ENCODE data around the gene HTD2. TPM values are rescaled to one million over a fixed set of nuclear protein-coding genes. Genes with fewer than 3 reads are reported as not detected.
A peak's percentile ranks its signal among the peaks of the same experiment; 100 is the strongest.

The HTD2 gene
- total RNA-seq, 1 experiment from 2014 or later: 13.5 TPM

DNA sequence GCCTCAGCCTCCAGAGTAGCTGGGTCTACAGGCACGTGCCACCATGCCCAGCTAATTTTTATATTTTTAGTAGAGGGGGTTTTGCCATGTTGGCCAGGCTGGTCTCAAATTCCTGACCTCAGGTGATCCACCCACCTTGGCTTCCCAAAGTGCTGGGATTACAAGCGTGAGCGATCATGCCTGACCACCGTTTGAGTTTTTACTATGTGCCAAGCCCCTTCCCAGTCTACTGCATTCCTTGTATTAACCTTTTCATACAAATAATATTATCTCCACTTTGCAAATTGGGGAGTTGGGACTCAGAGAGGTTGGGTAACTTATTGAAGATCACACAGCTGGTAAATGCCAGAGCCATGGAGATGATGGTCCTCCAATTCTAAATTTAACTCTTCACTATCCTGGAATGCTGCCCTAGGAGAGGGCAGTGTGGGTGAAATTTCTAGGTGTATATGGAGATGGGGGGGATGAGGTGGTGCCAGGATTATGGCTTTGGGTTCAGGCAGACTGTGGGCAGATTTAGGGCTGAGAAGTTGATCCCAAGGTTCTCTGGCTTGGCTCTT lies 25.4 kb downstream of the HTD2 start (continued):
- TF ChIP-seq, protein P1, sequence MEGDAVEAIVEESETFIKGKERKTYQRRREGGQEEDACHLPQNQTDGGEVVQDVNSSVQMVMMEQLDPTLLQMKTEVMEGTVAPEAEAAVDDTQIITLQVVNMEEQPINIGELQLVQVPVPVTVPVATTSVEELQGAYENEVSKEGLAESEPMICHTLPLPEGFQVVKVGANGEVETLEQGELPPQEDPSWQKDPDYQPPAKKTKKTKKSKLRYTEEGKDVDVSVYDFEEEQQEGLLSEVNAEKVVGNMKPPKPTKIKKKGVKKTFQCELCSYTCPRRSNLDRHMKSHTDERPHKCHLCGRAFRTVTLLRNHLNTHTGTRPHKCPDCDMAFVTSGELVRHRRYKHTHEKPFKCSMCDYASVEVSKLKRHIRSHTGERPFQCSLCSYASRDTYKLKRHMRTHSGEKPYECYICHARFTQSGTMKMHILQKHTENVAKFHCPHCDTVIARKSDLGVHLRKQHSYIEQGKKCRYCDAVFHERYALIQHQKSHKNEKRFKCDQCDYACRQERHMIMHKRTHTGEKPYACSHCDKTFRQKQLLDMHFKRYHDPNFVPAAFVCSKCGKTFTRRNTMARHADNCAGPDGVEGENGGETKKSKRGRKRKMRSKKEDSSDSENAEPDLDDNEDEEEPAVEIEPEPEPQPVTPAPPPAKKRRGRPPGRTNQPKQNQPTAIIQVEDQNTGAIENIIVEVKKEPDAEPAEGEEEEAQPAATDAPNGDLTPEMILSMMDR (IDR thresholded peaks at IDR 0.05 in 2 of 3, conservative IDR thresholded peaks at IDR 0.05 in 1 of 3; ENCODE audit: borderline replicate concordance in 1 of 3, insufficient read depth in 1 of 3, low read depth in 2 of 3, low read length in 2 of 3): no peak
- no peak for TF ChIP-seq SP1 (IDR thresholded peaks at IDR 0.05; ENCODE audit: low read depth)
- TF ChIP-seq EZH2phosphoT487 (IDR thresholded peaks at IDR 0.05; ENCODE audit: borderline replicate concordance): no peak
- TF ChIP-seq, protein P2, sequence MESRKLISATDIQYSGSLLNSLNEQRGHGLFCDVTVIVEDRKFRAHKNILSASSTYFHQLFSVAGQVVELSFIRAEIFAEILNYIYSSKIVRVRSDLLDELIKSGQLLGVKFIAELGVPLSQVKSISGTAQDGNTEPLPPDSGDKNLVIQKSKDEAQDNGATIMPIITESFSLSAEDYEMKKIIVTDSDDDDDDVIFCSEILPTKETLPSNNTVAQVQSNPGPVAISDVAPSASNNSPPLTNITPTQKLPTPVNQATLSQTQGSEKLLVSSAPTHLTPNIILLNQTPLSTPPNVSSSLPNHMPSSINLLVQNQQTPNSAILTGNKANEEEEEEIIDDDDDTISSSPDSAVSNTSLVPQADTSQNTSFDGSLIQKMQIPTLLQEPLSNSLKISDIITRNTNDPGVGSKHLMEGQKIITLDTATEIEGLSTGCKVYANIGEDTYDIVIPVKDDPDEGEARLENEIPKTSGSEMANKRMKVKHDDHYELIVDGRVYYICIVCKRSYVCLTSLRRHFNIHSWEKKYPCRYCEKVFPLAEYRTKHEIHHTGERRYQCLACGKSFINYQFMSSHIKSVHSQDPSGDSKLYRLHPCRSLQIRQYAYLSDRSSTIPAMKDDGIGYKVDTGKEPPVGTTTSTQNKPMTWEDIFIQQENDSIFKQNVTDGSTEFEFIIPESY (IDR thresholded peaks at IDR 0.05; ENCODE audit: extremely low read depth, insufficient replicate concordance, low read length): no peak

DNA sequence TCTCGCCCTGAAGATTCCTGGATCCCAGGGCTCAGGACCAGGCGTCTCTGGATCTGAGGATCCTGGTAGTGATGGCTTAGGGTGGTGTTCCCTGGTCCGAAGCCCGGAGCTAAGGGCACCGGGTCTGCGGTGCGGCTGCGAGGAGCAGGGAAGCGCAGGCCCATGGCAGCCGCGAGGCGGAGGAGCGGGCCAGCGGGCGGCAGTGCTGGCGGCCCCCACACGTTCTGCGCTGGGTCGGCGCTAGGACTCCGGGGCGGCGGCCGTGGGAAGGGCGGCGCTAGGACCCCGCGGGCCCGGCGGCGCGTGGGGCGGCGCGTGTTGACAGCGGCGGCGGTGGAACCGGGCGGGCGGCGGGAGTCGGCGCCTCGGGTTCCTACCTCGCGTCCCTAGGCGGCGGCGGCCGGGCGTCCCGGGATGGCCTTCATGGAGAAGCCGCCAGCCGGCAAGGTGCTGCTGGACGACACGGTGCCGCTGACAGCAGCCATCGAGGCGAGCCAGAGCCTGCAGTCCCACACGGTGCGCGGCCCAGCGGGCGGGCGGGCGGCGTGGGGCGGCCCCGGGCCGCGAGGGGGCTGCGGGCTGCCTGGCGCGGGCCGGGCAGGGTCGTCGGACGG lies 26.4 kb downstream of the HTD2 start, which contains the start of gene PXK:
PXK (plus strand) TSS at position 318 of the 614 bp plus-strand sequence; CDS start at position 415, 97 bp downstream.
- POLR2A ChIA-PET: no interaction called here
- RAD21 ChIA-PET (ENCODE audit: low non-redundant PET in 1 of 2, low total read pairs in 2 of 2, uncharacterized antibody in 2 of 2, unreplicated experiment in 2 of 2): no interaction called here
- peak within 1 kb of the TSS; percentile 33; the same call in 1 of the 2 replicates for H3K27ac ChIP-seq (ENCODE audit: low read depth, low read length)
- ATAC-seq (peak; percentile 91), DNase-seq (ENCODE audit: low read depth, low spot score) (peak; percentile 27)
- peak within 1 kb of the TSS; percentile 85 for H2AFZ ChIP-seq (ENCODE audit: low read depth, low read length, poor library complexity, severe bottlenecking)
- H3K4me3 ChIP-seq (replicated peaks in 1 of 2; ENCODE audit: low read depth in 1 of 2, low read length in 2 of 2): peak within 1 kb of the TSS; percentile 67 to 74
- no TSS peak for BruUV-seq (replicated peaks)
- peak within 1 kb of the TSS; percentile 64 for H3K9ac ChIP-seq (ENCODE audit: low read length)
- no peaks in the 10 kb centered on the region for H3K79me2 ChIP-seq (ENCODE audit: insufficient read depth, low read length)
- no peaks in the 10 kb centered on the region for H3K36me3 ChIP-seq (ENCODE audit: control insufficient read depth in 1 of 2, insufficient read depth in 2 of 2, low read length in 2 of 2)
- CTCF ChIA-PET: interaction anchor here (1.2 to 2.0 kb wide), 2 partner anchors 82 to 159 kb away, joined by 4 to 6 read pairs; partner anchors contain the start of gene KCTD6
- peaks cover 14 to 33% of the 10 kb centered on the region in 2 experiments; a peak in 3 of 4 replicates for H3K4me1 ChIP-seq (ENCODE audit: control insufficient read depth in 1 of 2, insufficient read depth in 2 of 2, low read length in 2 of 2)
- peak within 1 kb of the TSS; percentile 95 for H3K4me2 ChIP-seq (ENCODE audit: low read length)
- no peaks in the 10 kb centered on the region for H3K9me3 ChIP-seq (ENCODE audit: control insufficient read depth in 1 of 2, insufficient read depth in 1 of 2, low read depth in 1 of 2, low read length in 2 of 2)
- no peaks in the 10 kb centered on the region for H4K20me1 ChIP-seq (ENCODE audit: insufficient read depth)
- no peaks in the 10 kb centered on the region for H3K27me3 ChIP-seq (ENCODE audit: insufficient read depth, low read length)
- intact Hi-C loops (cut with micrococcal nuclease): loop anchor here (1.0 to 2.0 kb wide), 2 partner anchors 82 to 160 kb away; partner anchors contain the start of gene KCTD6
- no peaks in the 10 kb centered on the region for H3K9me2 ChIP-seq (ENCODE audit: insufficient read depth)
- TF ChIP-seq ZFX (IDR thresholded peaks at IDR 0.05) (peak; percentile 83), EZH2 (IDR thresholded peaks at IDR 0.05) (no peak), YY1 (IDR thresholded peaks at IDR 0.05; ENCODE audit: extremely low read depth, insufficient replicate concordance, low read depth, low read length) (peak; percentile 79), TCF7L2 (IDR thresholded peaks at IDR 0.05; ENCODE audit: borderline replicate concordance, extremely low read depth, insufficient read depth, insufficient read length) (no peak), SRF (IDR thresholded peaks at IDR 0.05; ENCODE audit: low read depth) (no peak), SIN3A (IDR thresholded peaks at IDR 0.05; ENCODE audit: low read depth) (no peak; the same call in 1 of the 2 replicates), ZNF274 (IDR thresholded peaks at IDR 0.05; ENCODE audit: low read depth, low read length) (no peak), POLR2AphosphoS5 (IDR thresholded peaks at IDR 0.05; ENCODE audit: low read depth, low read length) (peak; percentile 69), FOSL1 (IDR thresholded peaks at IDR 0.05; ENCODE audit: low read depth) (peak; percentile 96), CBX3 (IDR thresholded peaks at IDR 0.05; ENCODE audit: low read depth) (peak; percentile 68; the same call in 1 of the 2 replicates), ELF1 (IDR thresholded peaks at IDR 0.05; ENCODE audit: borderline replicate concordance, low read depth) (no peak), SP1 (IDR thresholded peaks at IDR 0.05; ENCODE audit: low read depth) (peak; percentile 83), EGR1 (IDR thresholded peaks at IDR 0.05; ENCODE audit: low read depth) (no peak; the same call in 1 of the 2 replicates), EZH2phosphoT487 (IDR thresholded peaks at IDR 0.05; ENCODE audit: borderline replicate concordance) (no peak), RAD21 (IDR thresholded peaks at IDR 0.05; ENCODE audit: low read depth) (0 out of 2 replicates have a peak, but pooled peaks have one; percentile 3)
- TF ChIP-seq, protein P3, sequence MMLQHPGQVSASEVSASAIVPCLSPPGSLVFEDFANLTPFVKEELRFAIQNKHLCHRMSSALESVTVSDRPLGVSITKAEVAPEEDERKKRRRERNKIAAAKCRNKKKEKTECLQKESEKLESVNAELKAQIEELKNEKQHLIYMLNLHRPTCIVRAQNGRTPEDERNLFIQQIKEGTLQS (IDR thresholded peaks at IDR 0.05): no peak
- TF ChIP-seq, protein P4, sequence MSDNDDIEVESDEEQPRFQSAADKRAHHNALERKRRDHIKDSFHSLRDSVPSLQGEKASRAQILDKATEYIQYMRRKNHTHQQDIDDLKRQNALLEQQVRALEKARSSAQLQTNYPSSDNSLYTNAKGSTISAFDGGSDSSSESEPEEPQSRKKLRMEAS (IDR thresholded peaks at IDR 0.05): peak; percentile 85
